Measurements from ENCODE around the gene SCARF2.

DNA sequence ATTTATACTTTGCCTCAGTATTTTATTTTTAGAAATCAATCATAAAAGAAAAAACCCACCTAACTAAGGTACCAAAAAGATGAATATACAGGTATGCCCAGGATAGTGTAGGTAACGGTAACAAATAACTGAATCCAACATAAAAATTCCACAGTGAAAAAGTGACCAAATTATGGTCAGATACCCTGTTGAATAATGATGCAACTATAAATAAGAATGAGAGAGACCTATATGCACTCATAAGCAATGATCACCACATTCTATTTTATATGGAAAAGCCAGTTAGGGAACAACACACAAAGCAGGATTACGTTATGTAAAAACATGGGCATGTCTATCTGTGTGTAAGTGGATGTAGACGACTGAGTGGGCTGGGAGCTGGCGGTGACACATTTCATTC is 50.7 kb downstream of the SCARF2 start:
- TF ChIP-seq, protein P1, sequence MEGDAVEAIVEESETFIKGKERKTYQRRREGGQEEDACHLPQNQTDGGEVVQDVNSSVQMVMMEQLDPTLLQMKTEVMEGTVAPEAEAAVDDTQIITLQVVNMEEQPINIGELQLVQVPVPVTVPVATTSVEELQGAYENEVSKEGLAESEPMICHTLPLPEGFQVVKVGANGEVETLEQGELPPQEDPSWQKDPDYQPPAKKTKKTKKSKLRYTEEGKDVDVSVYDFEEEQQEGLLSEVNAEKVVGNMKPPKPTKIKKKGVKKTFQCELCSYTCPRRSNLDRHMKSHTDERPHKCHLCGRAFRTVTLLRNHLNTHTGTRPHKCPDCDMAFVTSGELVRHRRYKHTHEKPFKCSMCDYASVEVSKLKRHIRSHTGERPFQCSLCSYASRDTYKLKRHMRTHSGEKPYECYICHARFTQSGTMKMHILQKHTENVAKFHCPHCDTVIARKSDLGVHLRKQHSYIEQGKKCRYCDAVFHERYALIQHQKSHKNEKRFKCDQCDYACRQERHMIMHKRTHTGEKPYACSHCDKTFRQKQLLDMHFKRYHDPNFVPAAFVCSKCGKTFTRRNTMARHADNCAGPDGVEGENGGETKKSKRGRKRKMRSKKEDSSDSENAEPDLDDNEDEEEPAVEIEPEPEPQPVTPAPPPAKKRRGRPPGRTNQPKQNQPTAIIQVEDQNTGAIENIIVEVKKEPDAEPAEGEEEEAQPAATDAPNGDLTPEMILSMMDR (IDR thresholded peaks at IDR 0.05 in 8 of 11, conservative IDR thresholded peaks at IDR 0.05 in 3 of 11), result no peak
- TF ChIP-seq POLR2A (IDR thresholded peaks at IDR 0.05), result no peak

All from spleen (tissue), 7 donors.